GM12878 (cell line): ENCODE measurements around the gene KLF12. TPM values are rescaled to one million over a fixed set of nuclear protein-coding genes. Genes with fewer than 3 reads are reported as not detected.
A peak's percentile ranks its signal among the peaks of the same experiment; 100 is the strongest.

ENCODE experiments used
- BCLAF1 ChIP-seq: fragments of 450-650 bp; IDR thresholded peaks from 2 replicates; pipeline ENCODE4 v1.6.1; 2017; ENCODE audit warnings: antibody characterized with exemption, mild to moderate bottlenecking, moderate library complexity
- CBX3 ChIP-seq: fragments of 200-600 bp; sonication (generic); IDR thresholded peaks from 2 replicates; pipeline ENCODE4 v1.6.1; 2016; ENCODE audit warnings: low read depth, borderline replicate concordance
- CEBPZ ChIP-seq: fragments of 150-350 bp; IDR thresholded peaks from 2 replicates; pipeline ENCODE4 v1.6.1; 2016; ENCODE audit warnings: low read depth, low read length
- CHD4 ChIP-seq: fragments of 200-600 bp; sonication (generic); IDR thresholded peaks from 2 replicates; pipeline ENCODE4 v1.6.1; 2016; ENCODE audit warnings: mild to moderate bottlenecking
- DPF2 ChIP-seq: fragments of 450-650 bp; IDR thresholded peaks from 2 replicates; pipeline ENCODE4 v1.6.1; 2017; ENCODE audit warnings: mild to moderate bottlenecking
- E4F1 ChIP-seq: fragments of 450-650 bp; IDR thresholded peaks from 2 replicates; pipeline ENCODE4 v1.6.1; 2018; ENCODE audit warnings: borderline replicate concordance, mild to moderate bottlenecking; ENCODE audit not compliant: partially characterized antibody
- EZH2 ChIP-seq: IDR thresholded peaks from 2 replicates; pipeline ENCODE4 v1.6.1; 2012; ENCODE audit warnings: low read depth, mild to moderate bottlenecking, control low read depth, inconsistent platforms, low read length, borderline replicate concordance; ENCODE audit not compliant: control insufficient read depth
- GATAD2B ChIP-seq: fragments of 450-650 bp; conservative IDR thresholded peaks from 2 replicates; pipeline ENCODE4 v1.6.1; 2017; ENCODE audit warnings: low read depth, mild to moderate bottlenecking, moderate library complexity
- HDAC6 ChIP-seq: fragments of 200-600 bp; sonication (generic); IDR thresholded peaks from one replicate; pipeline ENCODE4 v1.8.0; 2017; ENCODE audit warnings: antibody characterized with exemption; ENCODE audit not compliant: unreplicated experiment
- MLLT1 ChIP-seq: fragments of 450-650 bp; IDR thresholded peaks from 2 replicates; pipeline ENCODE4 v1.6.1; 2016; ENCODE audit warnings: mild to moderate bottlenecking
- POLR2A ChIP-seq: IDR thresholded peaks from 2 replicates; pipeline ENCODE4 v1.6.1; 2011; ENCODE audit warnings: low read depth, mild to moderate bottlenecking, low read length
- RB1 ChIP-seq: fragments of 450-650 bp; formaldehyde crosslinking; IDR thresholded peaks from 2 replicates; pipeline ENCODE4 v1.6.1; 2017; ENCODE audit warnings: mild to moderate bottlenecking, borderline replicate concordance
- SIN3A ChIP-seq: IDR thresholded peaks from 2 replicates; pipeline ENCODE4 v1.6.1; 2012; ENCODE audit warnings: low read depth, low read length, improper control_type of control experiment
- SMARCA5 ChIP-seq: fragments of 450-650 bp; IDR thresholded peaks from 2 replicates; pipeline ENCODE4 v1.6.1; 2017; ENCODE audit warnings: mild to moderate bottlenecking
- YBX1 ChIP-seq: fragments of 450-650 bp; IDR thresholded peaks from 2 replicates; pipeline ENCODE4 v1.6.1; 2016; ENCODE audit warnings: antibody characterized with exemption
- ZBTB4 ChIP-seq: fragments of 450-650 bp; formaldehyde crosslinking; IDR thresholded peaks from 2 replicates; pipeline ENCODE4 v1.4.0; 2022; ENCODE audit warnings: mild to moderate bottlenecking, moderate library complexity
- polyA plus RNA-seq, 11 experiments: library from polyadenylated mRNA; depleted of rRNA in 4 of 11; unstranded in 6 of 11; stranded (reverse) in 5 of 11; fragments of >200 nt; fragmentation: Nextera tagmentation in 4 of 11; fragmentation: Illumina TruSeq in 1 of 11; extraction: Ambion mirVana in 4 of 11; extraction: Trizol in 1 of 11; gene quantifications; 1 replicate in 1 of 11; 2 replicates in 10 of 11; pipeline versions ENCODE4 v1.2.1 to v1.2.3, GENCODE V29; 2011 to 2016; ENCODE audit warnings: inconsistent platforms in 2 of 11, missing spikeins in 2 of 11, low read depth in 1 of 11
- total RNA-seq, 4 experiments: library from RNA; depleted of rRNA in 3 of 4; stranded (reverse); fragments of >200 nt in 3 of 4; fragmentation: Illumina TruSeq in 1 of 4; extraction: Trizol in 1 of 4; gene quantifications; 2 replicates each; pipeline versions ENCODE4 v1.2.1 to v1.2.3, GENCODE V29; 2013 to 2021

KLF12 gene
- total and polyA plus RNA-seq, 10 of the 15 experiments (the other 5 are each of a cell fraction or from before 2014, with no cell fraction given) = 0.11 to 11.4 (median 0.98) TPM

GRCh38 chr13:74134777-74135325 is 647 bp upstream of the KLF12 start (continued):
- TF ChIP-seq ZBTB4 (CRISPR knock-in tag) (no peak), SMARCA5 (no peak), POLR2A (peak; percentile 5), DPF2 (peak; percentile 66; the same call in 1 of the 2 replicates), YBX1 (no peak), SIN3A (0 out of 2 replicates have a peak, but pooled peaks have one; percentile 8), GATAD2B (peak; percentile 89), CHD4 (no peak), BCLAF1 (no peak; the same call in 1 of the 2 replicates), EZH2 (no peak), E4F1 (no peak), HDAC6 (no peak), CEBPZ (no peak), CBX3 (no peak), RB1 (0 out of 2 replicates have a peak, but pooled peaks have one; percentile 72), MLLT1 (no peak)
